Tibial nerve (tissue), 3 donors: ENCODE data around the gene PDCD4.

Experiments
- CTCF ChIP-seq, 5 experiments: fragments of 200-600 bp in 3 of 5; fragments of 450-650 bp in 2 of 5; sonication (generic) in 3 of 5; IDR thresholded peaks; one replicate each; pipeline ENCODE4 v1.5.1; 2016 to 2019; ENCODE audit warnings: antibody characterized with exemption in 5 of 5, mild to moderate bottlenecking in 3 of 5, moderate library complexity in 2 of 5
- POLR2A ChIP-seq, 2 donors: fragments of 450-650 bp; IDR thresholded peaks; one replicate each; pipeline ENCODE4 v1.6.1; 2017; ENCODE audit warnings: antibody characterized with exemption in 2 of 2, mild to moderate bottlenecking in 2 of 2, moderate library complexity in 2 of 2

DNA sequence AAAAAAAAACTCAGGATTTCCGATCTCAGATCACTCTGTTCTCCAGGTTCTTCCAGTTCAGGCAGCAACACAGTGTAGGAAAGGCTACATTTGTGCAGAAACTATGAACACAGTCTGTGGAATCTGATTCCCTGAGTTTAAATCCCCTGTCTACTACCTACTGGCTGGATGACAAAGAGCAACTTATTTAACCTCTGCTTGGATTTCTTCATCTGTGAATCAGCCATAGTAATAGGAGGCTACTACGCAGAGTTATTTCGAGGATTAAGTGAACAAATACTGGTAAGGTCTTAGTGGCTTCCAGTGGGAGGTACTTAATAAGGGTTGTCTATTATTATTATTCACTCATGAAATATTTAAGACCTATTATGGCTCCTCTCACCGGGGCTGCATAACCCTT, 44.3 kb upstream of the PDCD4 start:
- no peak for TF ChIP-seq CTCF (IDR thresholded peaks at IDR 0.05)
- TF ChIP-seq POLR2A (IDR thresholded peaks at IDR 0.05), result no peak
